Rectal smooth muscle tissue (tissue), 1 donor: ENCODE results near the gene MAP4.

ENCODE experiments used
- H3K27ac ChIP-seq: one replicate; pipeline ENCODE4 v1.7.0; 2013; ENCODE audit warnings: low read depth, low read length, inconsistent platforms
- H3K27me3 ChIP-seq: one replicate; pipeline ENCODE4 v1.7.0; 2013; ENCODE audit warnings: low read length; ENCODE audit not compliant: control insufficient read depth, insufficient read depth
- H3K36me3 ChIP-seq: one replicate; pipeline ENCODE4 v1.7.0; 2013; ENCODE audit warnings: low read length; ENCODE audit not compliant: control insufficient read depth, insufficient read depth
- H3K4me1 ChIP-seq: one replicate; pipeline ENCODE4 v1.7.0; 2013; ENCODE audit warnings: low read length; ENCODE audit not compliant: control insufficient read depth, insufficient read depth
- H3K4me3 ChIP-seq: one replicate; pipeline ENCODE4 v1.7.0; 2013; ENCODE audit warnings: low read length
- H3K9ac ChIP-seq: one replicate; pipeline ENCODE4 v1.7.0; 2013; ENCODE audit warnings: low read length

Gene MAP4

DNA sequence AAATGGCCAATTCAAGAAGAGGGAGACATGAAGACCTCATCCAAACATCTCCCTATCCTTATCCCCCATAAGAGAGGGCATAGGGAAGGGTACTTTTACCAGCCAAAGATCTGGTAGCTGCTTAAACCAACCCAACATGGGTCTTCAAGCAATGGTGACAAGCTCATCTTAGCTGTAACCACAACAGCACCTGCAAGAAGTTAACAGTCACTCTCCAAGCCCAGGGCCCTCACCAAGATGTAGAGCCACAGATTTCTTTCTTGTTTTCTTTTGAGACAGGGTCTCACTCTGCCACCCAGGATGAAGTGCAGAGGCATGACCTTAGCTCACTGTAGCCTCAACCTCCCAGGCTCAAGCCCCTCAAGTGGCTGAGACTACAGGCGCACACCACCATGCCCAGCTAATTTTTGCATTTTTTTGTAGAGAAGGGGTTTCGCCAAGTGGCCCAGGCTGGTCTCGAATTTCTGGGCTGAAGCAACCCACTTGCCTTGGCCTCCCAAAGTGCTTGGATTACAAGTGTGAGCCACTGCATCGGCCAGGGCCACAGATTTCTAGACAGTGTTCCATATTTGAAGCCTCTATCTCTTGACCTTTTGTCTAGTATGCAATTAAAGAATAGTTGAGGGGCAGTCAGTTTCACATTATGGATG, 156.1 kb downstream of the MAP4 start:
- no peak overlapping the region for H3K27ac ChIP-seq
- H3K9ac ChIP-seq: no peak overlapping the region
- no peaks in the 10 kb centered on the region for H3K4me1 ChIP-seq
- H3K27me3 ChIP-seq: no peaks in the 10 kb centered on the region
- H3K36me3 ChIP-seq: peaks cover 22% of the 10 kb centered on the region
- no peak overlapping the region for H3K4me3 ChIP-seq

GRCh38 chr3:47857151-47857550, 159.1 kb downstream of the MAP4 start:
- peaks cover 30% of the 10 kb centered on the region for H3K36me3 ChIP-seq
- H3K9ac ChIP-seq: no peak overlapping the region
- H3K4me3 ChIP-seq: no peak overlapping the region
- H3K27me3 ChIP-seq: no peaks in the 10 kb centered on the region
- H3K27ac ChIP-seq: no peak overlapping the region
- no peaks in the 10 kb centered on the region for H3K4me1 ChIP-seq

DNA sequence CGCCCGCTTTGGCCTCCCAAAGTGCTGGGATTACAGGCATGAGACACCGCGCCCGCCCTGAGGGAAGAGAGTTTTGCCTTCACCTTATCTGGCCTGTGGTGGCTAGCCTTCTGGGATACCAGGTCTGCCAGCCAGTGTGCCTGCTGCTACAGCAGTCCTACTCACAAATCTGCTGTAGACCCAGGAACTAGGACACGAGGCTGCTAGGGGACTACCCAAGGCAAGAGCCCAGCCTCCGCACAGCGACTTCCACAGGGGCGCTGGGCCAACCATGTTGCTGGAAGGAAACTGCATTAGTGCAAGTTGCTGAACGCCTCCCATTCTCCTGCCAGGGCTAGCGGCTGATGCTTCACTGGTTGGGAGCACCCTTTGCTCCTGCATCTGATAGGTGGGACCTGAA, 159.5 kb downstream of the MAP4 start:
- Histone ChIP-seq H3K36me3 (peaks cover 30% of the 10 kb centered on the region), H3K4me1 (no peaks in the 10 kb centered on the region), H3K9ac (no peak overlapping the region), H3K27me3 (no peaks in the 10 kb centered on the region), H3K4me3 (no peak overlapping the region), H3K27ac (no peak overlapping the region)

DNA sequence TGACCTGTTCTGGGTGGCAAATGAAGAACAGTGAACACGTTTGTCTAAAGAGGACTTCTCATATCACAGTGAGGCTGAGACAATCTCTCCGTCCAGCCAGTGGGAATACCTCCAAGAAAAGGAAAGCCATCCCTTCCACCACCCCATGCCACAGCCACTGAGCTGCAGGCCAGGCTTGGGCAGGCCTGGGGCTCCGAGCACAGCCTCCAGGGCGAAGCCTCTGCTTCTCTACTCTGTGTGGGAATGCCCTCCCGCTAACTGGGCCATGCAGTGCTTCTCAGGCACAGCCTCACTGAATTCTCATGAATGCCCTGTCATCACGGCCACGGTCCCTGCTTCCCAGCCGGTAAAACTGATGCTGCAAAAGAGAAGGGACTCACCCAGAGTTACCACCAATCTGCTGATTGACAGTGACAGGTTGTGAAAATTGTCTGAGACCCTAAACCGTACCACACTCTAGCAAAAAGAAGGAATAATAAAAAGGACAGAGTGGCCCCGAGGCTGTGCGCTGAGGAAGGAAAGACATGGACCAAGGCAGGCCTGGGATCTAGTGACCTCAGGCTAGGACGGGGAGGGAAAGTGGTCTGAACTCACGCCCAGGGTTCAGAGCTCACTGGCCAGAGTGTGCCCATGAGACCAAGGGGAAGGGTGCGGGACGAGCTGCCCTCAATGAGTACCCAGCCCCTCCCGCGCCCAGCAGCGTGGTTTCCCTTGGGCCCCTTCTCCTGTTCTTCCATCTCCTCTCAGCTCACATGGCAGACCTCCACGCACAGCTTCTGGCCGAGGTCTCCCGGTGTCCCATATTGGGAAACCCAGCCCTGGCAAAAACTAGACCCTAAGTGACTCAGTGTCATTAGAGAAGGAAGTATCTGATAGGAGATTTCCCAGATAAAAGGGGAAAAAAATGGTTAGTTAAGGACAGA, 160.5 kb downstream of the MAP4 start:
- no peak overlapping the region for H3K9ac ChIP-seq
- H3K27ac ChIP-seq: no peak overlapping the region
- H3K4me3 ChIP-seq: no peak overlapping the region
- H3K4me1 ChIP-seq: no peaks in the 10 kb centered on the region
- no peaks in the 10 kb centered on the region for H3K27me3 ChIP-seq
- peaks cover 32% of the 10 kb centered on the region for H3K36me3 ChIP-seq

GRCh38 chr3:47854720-47855455, 161.3 kb downstream of the MAP4 start:
- Histone ChIP-seq H3K36me3 (peaks cover 38% of the 10 kb centered on the region), H3K4me3 (no peak overlapping the region), H3K4me1 (no peaks in the 10 kb centered on the region), H3K9ac (no peak overlapping the region), H3K27ac (no peak overlapping the region), H3K27me3 (no peaks in the 10 kb centered on the region)

GRCh38 chr3:47854267-47854666, 161.9 kb downstream of the MAP4 start:
- Histone ChIP-seq H3K4me1 (no peaks in the 10 kb centered on the region), H3K27ac (no peak overlapping the region), H3K27me3 (no peaks in the 10 kb centered on the region), H3K4me3 (no peak overlapping the region), H3K9ac (no peak overlapping the region), H3K36me3 (peaks cover 43% of the 10 kb centered on the region)

DNA sequence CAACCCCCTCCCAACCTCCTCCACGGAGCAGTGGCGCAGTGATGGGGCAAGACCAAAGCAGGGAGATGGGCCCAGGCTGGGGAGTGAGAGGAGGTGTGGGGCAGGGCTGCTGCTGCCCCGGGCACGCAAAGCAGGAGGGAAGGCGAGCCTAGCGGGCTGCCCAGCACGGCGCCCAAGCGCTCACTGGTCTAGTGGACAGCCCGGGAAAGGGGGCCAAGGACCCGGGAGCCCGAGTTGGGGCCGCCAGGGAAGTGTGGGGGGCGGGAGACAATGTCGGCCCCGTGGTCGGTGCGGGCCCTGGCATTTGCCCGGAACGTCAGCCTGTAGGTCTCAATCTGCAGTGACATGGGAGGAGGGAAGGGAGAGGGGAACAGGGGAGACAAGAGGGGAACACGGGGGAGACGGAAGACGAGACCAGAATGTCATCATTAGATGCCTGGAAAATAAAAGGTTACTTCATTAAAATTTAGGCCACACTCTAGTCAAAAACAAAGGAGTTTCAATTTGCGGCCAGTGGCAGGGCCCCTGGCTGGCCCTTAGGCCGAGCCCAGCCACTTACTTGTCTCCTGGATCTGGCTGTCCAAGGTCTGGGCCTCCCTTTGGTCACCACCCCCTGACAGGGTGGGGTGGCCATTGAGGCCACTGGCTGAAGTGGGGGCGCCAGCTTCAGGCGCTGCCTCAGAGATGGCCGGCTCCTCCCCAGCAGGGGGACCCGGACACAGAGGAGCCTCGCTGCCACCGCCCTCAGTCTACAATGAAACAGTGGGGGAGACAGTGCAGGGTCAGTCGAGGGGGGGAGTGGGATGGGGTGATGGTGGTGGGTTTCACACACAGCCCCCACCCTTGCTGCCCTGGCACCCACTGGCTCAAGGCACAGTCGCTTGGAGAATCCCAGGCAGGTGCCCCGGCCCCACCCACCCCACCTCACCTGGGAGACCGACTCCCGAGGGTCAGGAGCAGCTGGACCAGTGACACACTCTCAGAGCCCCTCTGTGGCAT, 163.3 kb downstream of the MAP4 start:
- Histone ChIP-seq H3K4me3 (no peak overlapping the region), H3K27ac (no peak overlapping the region), H3K27me3 (no peaks in the 10 kb centered on the region), H3K4me1 (no peaks in the 10 kb centered on the region), H3K9ac (no peak overlapping the region), H3K36me3 (peaks cover 54% of the 10 kb centered on the region)

GRCh38 chr3:47851888-47852603, 164.2 kb downstream of the MAP4 start:
- Histone ChIP-seq H3K4me1 (no peaks in the 10 kb centered on the region), H3K36me3 (peaks cover 59% of the 10 kb centered on the region), H3K27me3 (no peaks in the 10 kb centered on the region), H3K9ac (no peak overlapping the region), H3K4me3 (no peak overlapping the region), H3K27ac (no peak overlapping the region)

GRCh38 chr3:47850564-47851410, 165.4 kb downstream of the MAP4 start:
- H3K36me3 ChIP-seq: peaks cover 63% of the 10 kb centered on the region
- no peaks in the 10 kb centered on the region for H3K27me3 ChIP-seq
- no peak overlapping the region for H3K4me3 ChIP-seq
- no peaks in the 10 kb centered on the region for H3K4me1 ChIP-seq
- H3K27ac ChIP-seq: no peak overlapping the region
- H3K9ac ChIP-seq: no peak overlapping the region

DNA sequence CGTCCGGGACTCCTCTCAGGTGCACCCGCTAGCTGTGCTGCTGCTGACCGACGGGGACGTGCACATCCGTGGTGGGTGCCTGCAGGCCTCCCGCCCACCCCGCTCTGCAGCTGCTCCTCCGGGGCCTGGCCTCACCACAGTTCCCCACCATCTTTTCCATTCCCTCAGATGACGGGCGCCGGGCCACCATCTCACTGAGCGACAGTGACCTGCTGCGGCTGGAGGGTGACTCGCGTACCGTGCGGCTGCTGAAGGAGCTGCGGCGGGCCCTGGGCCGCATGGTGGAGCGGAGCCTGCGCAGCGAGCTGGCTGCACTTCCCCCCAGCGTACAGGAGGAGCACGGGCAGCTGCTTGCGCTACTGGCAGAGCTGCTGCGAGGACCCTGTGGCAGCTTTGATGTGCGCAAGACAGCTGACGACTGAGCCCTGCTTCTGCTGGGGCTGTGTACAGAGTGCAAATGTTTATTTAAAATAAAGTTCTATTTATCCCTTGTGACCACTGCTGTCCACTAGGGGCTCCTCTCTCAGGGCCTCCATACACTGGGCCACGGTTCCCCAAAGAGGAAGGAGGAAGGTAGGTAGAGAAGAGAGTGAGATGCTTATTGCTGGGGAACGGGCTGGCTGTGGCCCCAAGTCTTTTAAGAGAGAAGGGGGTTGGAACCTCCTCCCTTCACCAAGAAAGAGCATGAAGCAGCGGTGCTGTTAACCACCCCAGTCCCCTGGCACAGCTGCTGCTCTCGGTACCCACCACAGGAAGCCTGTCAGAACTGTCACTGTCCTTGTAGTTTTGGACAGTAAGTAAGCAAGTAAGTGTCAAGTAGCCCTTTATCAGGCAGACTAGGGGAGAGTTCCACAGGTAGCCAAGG, 166.3 kb downstream of the MAP4 start:
- peaks cover 59% of the 10 kb centered on the region for H3K36me3 ChIP-seq
- H3K27me3 ChIP-seq: no peaks in the 10 kb centered on the region
- H3K27ac ChIP-seq: no peak overlapping the region
- no peaks in the 10 kb centered on the region for H3K4me1 ChIP-seq
- no peak overlapping the region for H3K9ac ChIP-seq
- no peak overlapping the region for H3K4me3 ChIP-seq
